Mesenchymal stem cell (in vitro differentiated cells and primary cell): ENCODE measurements around the gene EGFLAM.
A peak's percentile ranks its signal among the peaks of the same experiment; 100 is the strongest.

Experiments
- DNase-seq: peaks from one replicate; pipeline ENCODE4 v3.0.0-alpha.2; 2013
- H2AFZ ChIP-seq: one replicate; pipeline ENCODE4 v1.6.1; 2013; ENCODE audit warnings: low read depth, mild to moderate bottlenecking, control low read depth, inconsistent platforms, low read length, moderate library complexity
- H2AK5ac ChIP-seq: 2 replicates; pipeline ENCODE4 v1.6.1; 2013; ENCODE audit warnings: low read length, moderate library complexity, mild to moderate bottlenecking, inconsistent platforms; ENCODE audit not compliant: severe bottlenecking
- H2BK120ac ChIP-seq: one replicate; pipeline ENCODE4 v1.6.1; 2013; ENCODE audit warnings: low read depth, mild to moderate bottlenecking, inconsistent platforms, low read length, moderate library complexity
- H2BK12ac ChIP-seq, 2 experiments: one replicate each; pipeline ENCODE4 v1.6.1; 2013; ENCODE audit warnings: inconsistent platforms in 2 of 2, low read length in 2 of 2, mild to moderate bottlenecking in 2 of 2, moderate library complexity in 2 of 2, control low read depth in 1 of 2
- H2BK15ac ChIP-seq: one replicate; pipeline ENCODE4 v1.6.1; 2013; ENCODE audit warnings: mild to moderate bottlenecking, low read depth, inconsistent platforms; ENCODE audit not compliant: poor library complexity, severe bottlenecking
- H2BK5ac ChIP-seq: 2 replicates; pipeline ENCODE4 v1.6.1; 2013; ENCODE audit warnings: low read depth, mild to moderate bottlenecking, low read length, control low read depth, inconsistent platforms; ENCODE audit not compliant: poor library complexity, severe bottlenecking
- H3K14ac ChIP-seq, 2 experiments: one replicate each; pipeline ENCODE4 v1.6.1; 2013; ENCODE audit warnings: inconsistent platforms in 2 of 2, low read length in 2 of 2, control low read depth in 1 of 2, mild to moderate bottlenecking in 1 of 2, moderate library complexity in 1 of 2
- H3K18ac ChIP-seq, 2 experiments: one replicate each; pipeline ENCODE4 v1.6.1; 2013; ENCODE audit warnings: inconsistent platforms in 2 of 2, low read length in 2 of 2, control low read depth in 1 of 2, low read depth in 1 of 2, mild to moderate bottlenecking in 1 of 2
- H3K23ac ChIP-seq, 2 experiments: one replicate each; pipeline ENCODE4 v1.6.1; 2013; ENCODE audit warnings: inconsistent platforms in 2 of 2, low read length in 2 of 2, mild to moderate bottlenecking in 2 of 2, moderate library complexity in 2 of 2, control low read depth in 1 of 2
- H3K27ac ChIP-seq: 2 replicates; pipeline ENCODE4 v1.5.1; 2013; ENCODE audit warnings: mild to moderate bottlenecking, moderate library complexity, low read length, control low read depth, inconsistent platforms; ENCODE audit not compliant: poor library complexity, severe bottlenecking
- H3K27me3 ChIP-seq, 2 experiments: 2 replicates each; pipeline versions ENCODE4 v1.6.1 to v1.7.0; 2013; ENCODE audit warnings: low read length in 2 of 2, mild to moderate bottlenecking in 2 of 2, moderate library complexity in 2 of 2, control low read depth in 1 of 2, inconsistent platforms in 1 of 2; ENCODE audit not compliant: control insufficient read depth in 1 of 2, insufficient read depth in 1 of 2
- H3K36me3 ChIP-seq, 2 experiments: 2 replicates each; pipeline versions ENCODE4 v1.6.1 to v1.7.0; 2013; ENCODE audit warnings: low read length in 2 of 2, control low read depth in 1 of 2, inconsistent platforms in 1 of 2, low read depth in 1 of 2, mild to moderate bottlenecking in 1 of 2; ENCODE audit not compliant: insufficient read depth in 2 of 2, control insufficient read depth in 1 of 2
- H3K4ac ChIP-seq, 2 experiments: one replicate each; pipeline ENCODE4 v1.6.1; 2013; ENCODE audit warnings: inconsistent platforms in 2 of 2, low read length in 2 of 2, mild to moderate bottlenecking in 2 of 2, moderate library complexity in 2 of 2, control low read depth in 1 of 2, low read depth in 1 of 2
- H3K4me1 ChIP-seq: 2 replicates; pipeline ENCODE4 v1.6.1; 2013; ENCODE audit warnings: low read depth, low read length, control low read depth; ENCODE audit not compliant: control insufficient read depth, insufficient read depth
- H3K4me2 ChIP-seq: 2 replicates; pipeline ENCODE4 v1.6.1; 2013; ENCODE audit warnings: low read length, mild to moderate bottlenecking, inconsistent platforms; ENCODE audit not compliant: poor library complexity, severe bottlenecking
- H3K4me3 ChIP-seq, 2 experiments: 2 replicates each; pipeline versions ENCODE4 v1.5.1 to v1.7.0; 2013; ENCODE audit warnings: low read length in 2 of 2, mild to moderate bottlenecking in 2 of 2, control low read depth in 1 of 2, low read depth in 1 of 2; ENCODE audit not compliant: insufficient read depth in 1 of 2
- H3K79me1 ChIP-seq: replicated peaks from 2 replicates; pipeline ENCODE4 v1.6.1; 2013; ENCODE audit warnings: mild to moderate bottlenecking, control low read depth, low read length, inconsistent platforms; ENCODE audit not compliant: poor library complexity, severe bottlenecking
- H3K9ac ChIP-seq: 2 replicates; pipeline ENCODE4 v1.7.0; 2013; ENCODE audit warnings: mild to moderate bottlenecking, low read length, moderate library complexity
- H3K9me3 ChIP-seq: 2 replicates; pipeline ENCODE4 v1.7.0; 2013; ENCODE audit warnings: mild to moderate bottlenecking, low read length; ENCODE audit not compliant: control insufficient read depth
- H4K8ac ChIP-seq: one replicate; pipeline ENCODE4 v1.6.1; 2013; ENCODE audit warnings: inconsistent platforms, mild to moderate bottlenecking, low read length, moderate library complexity
- H4K91ac ChIP-seq: one replicate; pipeline ENCODE4 v1.6.1; 2013; ENCODE audit warnings: mild to moderate bottlenecking, low read length, inconsistent platforms
- WGBS: methylation state at CpG from one replicate; pipeline ENCODE4 v1.1.7; 2013; ENCODE audit warnings: mixed read lengths; 5-methylcytosine and 5-hydroxymethylcytosine counted together

Gene EGFLAM

GRCh38 chr5:38249301-38249700 is 9.1 kb upstream of the EGFLAM start:
- Histone ChIP-seq H3K4me3 (no peak overlapping the region), H2BK5ac (no peak overlapping the region), H4K91ac (no peak overlapping the region), H3K4me1 (no peaks in the 10 kb centered on the region), H2BK15ac (no peak overlapping the region), H3K27ac (no peak overlapping the region), H3K4me2 (no peak overlapping the region), H3K18ac (peak overlapping the region in 1 of 2 experiments; percentile 62), H3K27me3 (peaks cover 7 to 52% of the 10 kb centered on the region in 2 experiments), H2AFZ (no peak overlapping the region), H2AK5ac (no peak overlapping the region), H3K9me3 (peaks cover 9% of the 10 kb centered on the region), H3K23ac (no peak overlapping the region), H3K4ac (no peak overlapping the region), H4K8ac (no peak overlapping the region), H3K14ac (no peak overlapping the region), H3K9ac (no peak overlapping the region), H3K36me3 (no peaks in the 10 kb centered on the region), H2BK120ac (no peak overlapping the region), H2BK12ac (no peak overlapping the region), H3K79me1 (no peaks in the 10 kb centered on the region)
- DNase-seq, result peak; percentile 84
- 54% methylated on average over 1 of the region's 1 CpG for WGBS

DNA sequence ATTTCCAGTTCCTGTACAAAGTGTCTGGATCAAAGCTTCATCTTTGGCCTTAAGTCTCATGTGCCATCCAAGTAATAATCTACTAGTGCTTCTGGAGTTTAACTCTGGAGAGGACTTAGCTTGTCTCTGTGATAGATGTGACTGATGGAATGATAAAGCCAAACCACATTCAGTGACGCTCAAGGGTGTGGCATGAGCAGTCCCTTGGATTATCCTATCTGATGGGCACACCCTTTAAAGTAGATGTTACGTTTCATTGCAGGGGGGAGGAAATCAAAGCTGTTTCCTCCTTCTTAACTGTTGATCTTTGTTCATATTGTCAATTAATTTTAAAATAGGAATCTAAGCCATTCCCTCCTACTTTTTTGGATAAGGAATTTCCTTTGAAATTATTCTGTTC is 8.5 kb upstream of the EGFLAM start:
- Histone ChIP-seq H3K36me3 (no peaks in the 10 kb centered on the region), H2BK15ac (no peak overlapping the region), H3K4me1 (no peaks in the 10 kb centered on the region), H4K91ac (no peak overlapping the region), H3K4me2 (no peak overlapping the region), H3K18ac (no peak overlapping the region), H3K27ac (no peak overlapping the region), H2AFZ (no peak overlapping the region), H3K79me1 (no peaks in the 10 kb centered on the region), H3K4ac (no peak overlapping the region), H2AK5ac (no peak overlapping the region), H3K27me3 (peaks cover 7 to 52% of the 10 kb centered on the region in 2 experiments), H3K23ac (no peak overlapping the region), H4K8ac (no peak overlapping the region), H3K9me3 (peaks cover 9% of the 10 kb centered on the region), H2BK120ac (no peak overlapping the region), H2BK5ac (no peak overlapping the region), H3K14ac (no peak overlapping the region), H2BK12ac (no peak overlapping the region), H3K4me3 (no peak overlapping the region), H3K9ac (no peak overlapping the region)
- peak; percentile 40 for DNase-seq
- WGBS, result 65% methylated on average over 1 of the region's 2 CpGs

GRCh38 chr5:38250763-38251448 is 7.5 kb upstream of the EGFLAM start:
- peaks cover 9% of the 10 kb centered on the region for H3K9me3 ChIP-seq
- H3K79me1 ChIP-seq, result no peaks in the 10 kb centered on the region
- peaks cover 13 to 53% of the 10 kb centered on the region in 2 experiments for H3K27me3 ChIP-seq
- no peak overlapping the region for H2BK12ac ChIP-seq
- DNase-seq, result peak; percentile 33
- no peak overlapping the region for H2AFZ ChIP-seq
- WGBS, result 80% methylated on average over 8 of the region's 8 CpGs
- H2AK5ac ChIP-seq, result no peak overlapping the region
- H4K91ac ChIP-seq, result peak overlapping the region; percentile 75
- H2BK5ac ChIP-seq, result no peak overlapping the region
- H4K8ac ChIP-seq, result no peak overlapping the region
- H3K4me2 ChIP-seq, result no peak overlapping the region
- H3K27ac ChIP-seq, result no peak overlapping the region
- no peak overlapping the region for H3K4me3 ChIP-seq
- no peak overlapping the region for H2BK15ac ChIP-seq
- H3K4ac ChIP-seq, result no peak overlapping the region
- H3K36me3 ChIP-seq, result no peaks in the 10 kb centered on the region
- H3K18ac ChIP-seq, result no peak overlapping the region
- H2BK120ac ChIP-seq, result no peak overlapping the region
- peak overlapping the region in 1 of 2 experiments; percentile 23 for H3K14ac ChIP-seq
- no peaks in the 10 kb centered on the region for H3K4me1 ChIP-seq
- peak overlapping the region in 1 of 2 experiments; percentile 34 for H3K23ac ChIP-seq
- no peak overlapping the region for H3K9ac ChIP-seq

GRCh38 chr5:38253759-38254158 is 4.6 kb upstream of the EGFLAM start:
- Histone ChIP-seq H2BK120ac (no peak overlapping the region), H2BK5ac (no peak overlapping the region), H3K79me1 (no peaks in the 10 kb centered on the region), H2BK12ac (no peak overlapping the region), H3K4me3 (no peak overlapping the region), H4K8ac (no peak overlapping the region), H2AFZ (no peak overlapping the region), H2BK15ac (no peak overlapping the region), H3K18ac (no peak overlapping the region), H3K23ac (no peak overlapping the region), H2AK5ac (no peak overlapping the region), H3K4ac (no peak overlapping the region), H3K14ac (no peak overlapping the region), H3K9me3 (peaks cover 9% of the 10 kb centered on the region), H3K36me3 (no peaks in the 10 kb centered on the region), H3K27ac (no peak overlapping the region), H3K4me1 (peaks cover 15% of the 10 kb centered on the region), H4K91ac (no peak overlapping the region), H3K27me3 (peaks cover 38 to 70% of the 10 kb centered on the region in 2 experiments), H3K4me2 (no peak overlapping the region), H3K9ac (no peak overlapping the region)
- DNase-seq, result no peak
- no CpG with 5 or more reads among the region's 1 CpG for WGBS
